Measurements from ENCODE around the gene PRDM2.

Gene PRDM2

GRCh38 chr1:13699510-13699909 lies 478 bp upstream of the PRDM2 start:
- no peak for TF ChIP-seq CTCF (IDR thresholded peaks at IDR 0.05; ENCODE audit: control insufficient read depth, extremely low read depth, insufficient read depth)
- DNase-seq (ENCODE audit: low read depth), result no peak
- peak overlapping the region; percentile 68 for H3K4me3 ChIP-seq (ENCODE audit: low read depth, low read length)

- no peak for TF ChIP-seq CTCF (IDR thresholded peaks at IDR 0.05; ENCODE audit: control insufficient read depth, extremely low read depth, insufficient read depth)
- peak overlapping the region; percentile 68 for H3K4me3 ChIP-seq (ENCODE audit: low read depth, low read length)
- no peak for DNase-seq (ENCODE audit: low read depth)
Measured at GRCh38 chr1:13700521-13701270, 708 bp downstream of the PRDM2 start.

GRCh38 chr1:13701271-13701640 lies 1.3 kb downstream of the PRDM2 start:
- H3K4me3 ChIP-seq (ENCODE audit: low read depth, low read length), result no peak overlapping the region
- no peak for DNase-seq (ENCODE audit: low read depth)
- no peak for TF ChIP-seq CTCF (IDR thresholded peaks at IDR 0.05; ENCODE audit: control insufficient read depth, extremely low read depth, insufficient read depth)

- DNase-seq (ENCODE audit: low read depth), result no peak
Measured at GRCh38 chr1:13702425-13703127, 2.6 kb downstream of the PRDM2 start.

GRCh38 chr1:13703128-13703513 lies 3.1 kb downstream of the PRDM2 start:
- no peak for DNase-seq (ENCODE audit: low read depth)
- no peak overlapping the region for H3K4me3 ChIP-seq (ENCODE audit: low read depth, low read length)
- TF ChIP-seq CTCF (IDR thresholded peaks at IDR 0.05; ENCODE audit: control insufficient read depth, extremely low read depth, insufficient read depth), result no peak

More at GRCh38 chr1:13702425-13703127, 2.6 kb downstream of the PRDM2 start:
- H3K4me3 ChIP-seq (ENCODE audit: low read depth, low read length), result no peak overlapping the region
- no peak for TF ChIP-seq CTCF (IDR thresholded peaks at IDR 0.05; ENCODE audit: control insufficient read depth, extremely low read depth, insufficient read depth)

GRCh38 chr1:13703558-13704490 lies 3.8 kb downstream of the PRDM2 start:
- no peak overlapping the region for H3K4me3 ChIP-seq (ENCODE audit: low read depth, low read length)
- TF ChIP-seq CTCF (IDR thresholded peaks at IDR 0.05; ENCODE audit: control insufficient read depth, extremely low read depth, insufficient read depth), result no peak
- no peak for DNase-seq (ENCODE audit: low read depth)
